Thyroid gland (tissue), 4 donors: ENCODE data around the gene PIGV. TPM values are rescaled to one million over a fixed set of nuclear protein-coding genes. Genes with fewer than 3 reads are reported as not detected.
A peak's percentile ranks its signal among the peaks of the same experiment; 100 is the strongest.

Experiments
- DNase-seq, 2 donors: peaks; one replicate each; pipeline ENCODE4 v3.0.0-alpha.2; 2019
- H3K27ac ChIP-seq, 3 donors: fragments of 200-600 bp; sonication (generic); 1 replicate in 2 of 3; 2 replicates in 1 of 3; pipeline ENCODE4 v1.5.1; 2016 to 2019; ENCODE audit warnings: mild to moderate bottlenecking in 1 of 3, moderate library complexity in 1 of 3
- H3K27me3 ChIP-seq: fragments of 200-600 bp; sonication (generic); one replicate; pipeline ENCODE4 v1.5.1; 2019
- H3K36me3 ChIP-seq, 2 donors: fragments of 200-600 bp; sonication (generic); one replicate each; pipeline ENCODE4 v1.5.1; 2016 to 2019
- H3K4me1 ChIP-seq, 2 donors: fragments of 200-600 bp; sonication (generic); one replicate each; pipeline ENCODE4 v1.5.1; 2017 to 2019
- H3K4me3 ChIP-seq, 3 donors: fragments of 200-600 bp; sonication (generic); replicated peaks in 1 of 3; 1 replicate in 2 of 3; 2 replicates in 1 of 3; pipeline ENCODE4 v1.5.1; 2016; ENCODE audit warnings: mild to moderate bottlenecking in 1 of 3
- H3K9me3 ChIP-seq: fragments of 200-600 bp; sonication (generic); one replicate; pipeline ENCODE4 v1.5.1; 2017
- CTCF ChIP-seq, 6 experiments: fragments of 200-600 bp in 3 of 6; fragments of 450-650 bp in 3 of 6; sonication (generic) in 3 of 6; IDR thresholded peaks; one replicate each; pipeline ENCODE4 v1.5.1; 2016 to 2019; ENCODE audit warnings: antibody characterized with exemption in 6 of 6, mild to moderate bottlenecking in 2 of 6, inconsistent platforms in 1 of 6, moderate library complexity in 1 of 6
- POLR2A ChIP-seq, 2 donors: fragments of 450-650 bp; IDR thresholded peaks; one replicate each; pipeline ENCODE4 v1.6.1; 2017; ENCODE audit warnings: antibody characterized with exemption in 2 of 2, mild to moderate bottlenecking in 2 of 2, moderate library complexity in 1 of 2
- WGBS, 2 donors: methylation state at CpG; one replicate each; pipeline ENCODE4 v1.1.5; 2017; 5-methylcytosine and 5-hydroxymethylcytosine counted together
- intact Hi-C: fragments of 100-400 bp; cut with DNase I; formaldehyde crosslinking; loops from one replicate; pipeline ENCODE4 v1.15.1; 2023
- total RNA-seq, 4 donors: library from RNA; depleted of rRNA; stranded (reverse); fragments of >200 nt; gene quantifications; one replicate each; pipeline ENCODE4 v1.2.3, GENCODE V29; 2016

The PIGV gene
- 10 to 100 TPM; 20.5 to 39.4 (median 27.8) TPM for total RNA-seq

DNA sequence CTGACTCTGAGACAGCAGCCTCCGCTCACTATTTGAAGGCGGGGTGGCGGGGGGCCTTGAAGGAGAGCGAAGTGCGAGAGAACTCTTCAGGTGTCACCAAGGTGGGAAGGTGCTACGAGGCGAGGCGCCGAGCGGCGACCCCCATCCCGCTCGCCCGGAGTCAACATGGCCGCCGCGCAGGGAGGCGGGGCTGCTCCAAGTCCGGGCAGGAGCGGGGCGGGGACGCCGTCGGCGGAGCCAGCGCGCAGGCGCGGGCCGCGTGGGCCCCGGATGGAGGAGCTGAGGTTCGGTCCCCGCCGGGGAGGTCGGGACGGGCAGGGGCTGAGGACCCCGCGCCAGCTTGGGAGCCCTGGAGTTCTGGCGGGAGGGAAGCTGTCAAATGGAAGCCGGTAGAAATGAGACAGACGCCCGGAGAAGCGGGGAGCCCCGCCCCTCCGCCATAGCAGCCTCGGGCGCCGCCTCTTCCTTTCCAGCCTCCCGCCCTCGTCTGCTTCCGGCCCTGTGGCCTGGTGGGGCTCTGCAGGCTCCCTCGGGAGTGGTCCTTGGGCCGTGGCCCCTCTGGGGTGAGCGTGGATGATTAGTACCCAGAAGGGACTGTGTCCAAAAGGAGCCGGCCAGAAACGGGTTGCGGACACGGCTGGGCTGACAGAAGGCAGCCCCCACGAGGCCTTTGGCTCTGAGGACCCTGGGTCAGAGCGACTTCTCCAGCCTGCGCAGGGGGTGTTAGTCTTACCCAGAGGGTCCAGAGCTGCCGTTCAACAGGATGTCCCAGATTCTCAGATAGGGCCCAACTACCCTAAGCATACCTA, at the start of gene PIGV:
Gene PIGV, plus strand, starts transcription at position 245 of the 809 bp plus-strand sequence. CDS start 2,866 bp downstream, outside the sequence.
- DNase-seq, result peak; percentile 87 to 89
- WGBS, 2 donors, result 0 to 1% methylated on average over 9 to 30 of the region's 63 CpGs
- Histone ChIP-seq H3K9me3 (no peaks in the 10 kb centered on the region), H3K36me3 (no peaks in the 10 kb centered on the region), H3K27ac (peak within 1 kb of the TSS; percentile 93 to 100 (median 98)), H3K4me3 (peak within 1 kb of the TSS; percentile 23 to 61 (median 55)), H3K27me3 (no peaks in the 10 kb centered on the region), H3K4me1 (peaks cover 26 to 41% of the 10 kb centered on the region in 2 donors)
- intact Hi-C loops, result loop anchor here (5.0 kb wide), 1 partner anchor 91 kb away; the partner anchor contains the start of gene ARID1A
- TF ChIP-seq POLR2A (IDR thresholded peaks at IDR 0.05), result peak; percentile 19 to 89
- peak in 4 of 6 experiments; percentile 10 to 45 (median 24) for TF ChIP-seq CTCF (IDR thresholded peaks at IDR 0.05)

GRCh38 chr1:26739329-26739914, 48.3 kb upstream of the PIGV start:
- H3K27me3 ChIP-seq, result no peaks in the 10 kb centered on the region
- H3K27ac ChIP-seq, result no peak overlapping the region
- intact Hi-C loops, result no loop called here
- peaks cover 12 to 32% of the 10 kb centered on the region in 2 donors for H3K36me3 ChIP-seq
- H3K9me3 ChIP-seq, result no peaks in the 10 kb centered on the region
- no peak for TF ChIP-seq POLR2A (IDR thresholded peaks at IDR 0.05)
- no peak for TF ChIP-seq CTCF (IDR thresholded peaks at IDR 0.05)
- H3K4me1 ChIP-seq, result peaks cover 0 to 4% of the 10 kb centered on the region in 2 donors
- 82 to 87% methylated on average over 4 of the region's 4 CpGs for WGBS, 2 donors
- H3K4me3 ChIP-seq, result no peak overlapping the region
- DNase-seq, result no peak

DNA sequence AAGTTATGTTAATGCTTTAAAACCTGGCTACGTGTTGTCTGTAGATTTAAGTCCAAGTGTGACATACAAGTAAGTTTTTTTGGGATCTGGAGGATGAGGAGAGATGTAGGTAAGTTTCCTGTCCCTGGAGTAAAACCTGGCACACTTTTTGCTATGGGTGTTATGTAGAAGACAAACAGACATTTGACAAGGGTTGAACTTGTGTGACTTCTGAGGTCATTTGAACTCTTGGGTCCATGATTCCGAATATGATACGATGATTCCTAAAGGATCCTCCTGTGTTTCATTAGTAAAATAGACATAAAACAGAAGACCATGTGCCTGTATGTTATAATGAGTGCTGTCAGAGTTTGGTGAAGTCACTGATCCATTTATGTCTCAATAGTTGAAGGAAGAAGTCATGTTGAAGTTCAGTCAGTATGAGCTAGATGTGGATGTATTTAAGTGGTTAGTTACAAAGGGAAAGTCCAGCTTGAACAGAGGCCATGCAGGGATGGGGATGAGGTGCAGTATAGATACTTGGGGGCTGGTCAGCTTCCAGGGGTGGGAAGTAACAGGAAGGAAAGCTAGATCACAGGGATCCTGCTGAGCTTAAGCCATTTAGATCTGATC, 47.6 kb upstream of the PIGV start:
- TF ChIP-seq POLR2A (IDR thresholded peaks at IDR 0.05) (no peak), CTCF (IDR thresholded peaks at IDR 0.05) (no peak)
- intact Hi-C loops, result no loop called here
- no peak for DNase-seq
- Histone ChIP-seq H3K27me3 (no peaks in the 10 kb centered on the region), H3K36me3 (peaks cover 12 to 29% of the 10 kb centered on the region in 2 donors), H3K27ac (no peak overlapping the region), H3K4me1 (peaks cover 3 to 7% of the 10 kb centered on the region in 2 donors), H3K4me3 (no peak overlapping the region), H3K9me3 (no peaks in the 10 kb centered on the region)
- WGBS, 2 donors, result 88 to 90% methylated on average over 3 of the region's 3 CpGs

- H3K27ac ChIP-seq, result no peak overlapping the region
- 86 to 88% methylated on average over 5 of the region's 5 CpGs for WGBS, 2 donors
- peaks cover 12 to 22% of the 10 kb centered on the region in 2 donors for H3K36me3 ChIP-seq
- H3K27me3 ChIP-seq, result no peaks in the 10 kb centered on the region
- no peak overlapping the region for H3K4me3 ChIP-seq
- no peaks in the 10 kb centered on the region for H3K9me3 ChIP-seq
- DNase-seq, result no peak
- intact Hi-C loops, result no loop called here
- TF ChIP-seq CTCF (IDR thresholded peaks at IDR 0.05) (no peak), POLR2A (IDR thresholded peaks at IDR 0.05) (no peak)
- H3K4me1 ChIP-seq, result peaks cover 3 to 8% of the 10 kb centered on the region in 2 donors
Observed at GRCh38 chr1:26740952-26741351, 46.8 kb upstream of the PIGV start.
